NCI-H2227 treated with DMSO at 0.1 percent for 48 hours (cell line): ENCODE measurements around the gene PTPRR.

ENCODE experiments used
- DNase-seq: peaks from one replicate; lab custom pipeline; 2025; lab: John Stamatoyannopoulos, UW

The PTPRR gene

DNA sequence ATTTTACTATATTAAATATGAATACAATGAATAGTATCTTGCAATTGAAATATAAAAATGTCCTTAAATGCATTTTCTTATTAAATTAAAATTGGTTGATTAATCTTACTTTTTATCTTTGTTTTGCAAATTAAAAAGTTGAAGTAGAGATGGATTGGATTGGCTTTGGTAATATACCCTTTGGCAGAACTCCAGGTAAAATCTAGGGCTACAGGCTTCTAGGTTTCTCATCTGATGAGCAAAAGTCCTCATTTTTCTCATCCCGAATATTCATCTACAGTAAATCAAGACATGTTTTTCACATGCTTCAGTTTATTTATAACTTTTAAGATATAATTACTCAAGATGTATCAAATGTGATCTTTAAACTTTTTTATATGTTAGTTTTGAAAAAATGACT, 2.2 kb downstream of the PTPRR start:
- no peak for DNase-seq

DNA sequence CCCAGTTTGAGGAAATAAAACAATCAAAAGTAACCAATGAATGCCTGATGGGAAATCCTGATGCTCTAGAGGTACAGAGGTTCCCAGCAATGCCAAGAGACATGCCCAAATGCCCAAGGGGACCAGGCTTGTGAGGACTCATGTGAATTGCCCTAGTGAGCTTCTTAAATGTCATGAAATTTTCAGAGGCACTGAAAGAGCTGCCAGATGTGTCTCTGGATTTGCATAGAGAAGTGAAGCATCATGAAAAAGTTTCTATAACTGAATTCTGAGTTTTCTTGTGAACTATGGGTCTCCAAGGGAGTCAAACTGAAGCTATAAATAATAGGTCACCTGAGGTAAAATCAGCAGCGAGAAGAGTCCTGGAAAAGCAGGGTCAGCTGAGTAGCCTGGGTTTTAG, 9.9 kb downstream of the PTPRR start:
- DNase-seq, result no peak

DNA sequence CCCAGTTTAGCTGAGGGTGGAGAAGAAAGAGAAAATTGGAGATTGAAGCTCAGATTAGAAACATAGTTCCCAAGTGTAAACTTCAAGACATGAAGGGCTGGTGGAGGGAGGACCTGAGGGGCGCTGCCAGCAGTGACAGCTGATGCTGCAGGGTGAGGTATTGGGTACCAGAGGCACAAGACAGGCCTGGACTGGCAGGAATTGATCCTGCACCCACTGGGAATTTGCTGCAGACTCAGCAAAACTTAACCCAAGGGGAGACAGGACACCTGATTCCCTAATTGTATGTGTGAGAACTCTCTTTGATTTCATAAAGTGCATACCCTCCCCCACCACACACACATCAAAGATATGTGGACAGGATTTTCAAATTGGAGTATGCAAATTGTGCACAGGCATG, 11.6 kb downstream of the PTPRR start:
- no peak for DNase-seq

DNA sequence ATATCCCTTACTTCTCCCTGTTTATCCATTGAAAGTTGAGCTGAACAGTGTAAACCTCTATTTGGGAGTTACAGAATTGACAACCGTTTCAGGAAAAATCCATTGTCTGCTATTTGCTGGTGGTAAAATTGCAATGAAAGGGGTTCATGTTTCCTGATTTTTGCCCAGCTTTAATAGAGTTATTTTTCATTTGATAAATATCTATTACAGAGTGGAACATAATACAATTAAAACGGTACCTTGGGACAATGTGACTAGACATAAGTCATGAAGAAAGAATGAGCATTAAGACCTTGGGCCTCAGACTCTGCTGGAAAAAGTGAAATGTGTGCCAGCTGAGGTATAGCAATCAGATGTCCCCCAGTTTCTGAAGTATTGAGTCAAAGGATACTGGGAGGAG, 13.1 kb downstream of the PTPRR start:
- no peak for DNase-seq

DNA sequence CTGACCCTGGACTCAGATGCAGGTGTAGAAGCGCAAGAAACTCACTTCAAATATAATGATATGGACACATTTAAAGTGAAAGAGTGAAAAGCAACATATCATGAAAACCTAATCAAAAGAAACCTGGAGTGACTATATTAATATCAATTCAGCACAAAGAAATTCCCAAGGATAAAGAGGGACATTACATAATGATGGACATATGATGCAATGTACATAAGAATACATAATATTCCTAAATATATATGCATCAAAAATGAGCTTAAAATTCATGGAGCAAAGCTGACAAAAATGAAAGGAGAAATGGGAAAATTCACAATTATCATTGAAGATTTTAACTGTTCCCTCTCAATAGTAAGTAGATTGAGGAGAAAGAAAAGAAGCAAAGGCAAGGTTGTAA, 24.6 kb downstream of the PTPRR start:
- no peak for DNase-seq

DNA sequence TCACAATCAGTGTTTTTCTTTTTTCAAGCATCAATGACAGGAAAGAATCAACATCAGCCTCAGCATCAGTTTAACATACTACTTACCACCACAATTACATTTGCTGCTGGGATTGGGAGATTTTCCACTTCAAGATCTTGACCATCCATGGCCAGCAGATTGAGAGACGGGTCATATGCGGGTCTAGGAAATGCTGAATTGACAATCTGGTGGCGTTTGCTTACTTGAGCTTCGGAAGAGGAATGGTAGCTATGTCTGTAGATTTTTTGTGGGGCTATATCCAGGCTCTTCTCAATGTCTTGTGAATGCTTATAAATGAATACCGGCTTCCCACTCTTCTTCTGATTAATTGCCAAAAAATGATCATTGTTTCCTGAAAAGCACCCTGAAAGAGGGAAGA, 27.9 kb downstream of the PTPRR start:
- DNase-seq, result no peak

DNA sequence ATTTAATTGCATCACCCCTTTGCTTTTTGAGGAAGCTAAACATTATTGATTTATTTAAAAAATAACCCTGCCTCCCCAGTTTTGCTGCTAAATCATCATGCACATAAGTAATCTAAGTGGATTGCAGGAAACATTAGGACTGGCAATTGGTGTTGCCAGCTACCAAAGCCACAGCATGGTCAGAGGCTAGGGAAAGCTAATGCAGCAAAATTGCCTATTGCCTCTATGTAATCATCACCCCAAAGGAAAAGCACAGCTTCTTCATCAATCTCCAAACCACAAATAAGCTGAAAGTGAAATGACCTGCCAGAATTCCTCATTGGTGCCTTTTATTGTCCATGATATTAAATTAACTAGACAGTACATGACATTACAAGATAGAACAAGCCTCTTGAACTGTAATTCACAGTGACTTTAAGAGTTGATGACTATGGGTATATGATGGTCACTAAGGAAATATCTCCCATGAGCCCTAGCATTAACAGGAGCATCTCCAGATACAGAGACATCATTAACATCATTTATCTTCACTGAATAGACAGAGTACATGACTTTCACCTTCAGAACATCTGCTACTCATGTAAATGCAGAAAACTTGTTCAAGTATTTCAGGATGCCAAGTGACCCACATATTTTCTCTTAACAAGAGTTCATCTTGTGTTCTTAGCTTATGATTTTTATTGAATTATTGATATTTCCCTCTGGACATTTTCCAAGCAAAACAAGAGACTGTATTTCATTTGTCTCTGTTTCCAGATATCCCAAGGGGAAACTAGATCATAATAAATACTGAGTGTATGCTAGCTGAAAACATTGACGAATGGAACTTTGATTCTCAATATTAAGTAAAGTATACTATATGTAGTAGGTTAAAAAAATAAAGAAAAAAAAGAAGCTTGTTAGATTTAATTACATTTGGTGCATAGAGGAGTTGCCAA, 29.4 kb downstream of the PTPRR start:
- no peak for DNase-seq

DNA sequence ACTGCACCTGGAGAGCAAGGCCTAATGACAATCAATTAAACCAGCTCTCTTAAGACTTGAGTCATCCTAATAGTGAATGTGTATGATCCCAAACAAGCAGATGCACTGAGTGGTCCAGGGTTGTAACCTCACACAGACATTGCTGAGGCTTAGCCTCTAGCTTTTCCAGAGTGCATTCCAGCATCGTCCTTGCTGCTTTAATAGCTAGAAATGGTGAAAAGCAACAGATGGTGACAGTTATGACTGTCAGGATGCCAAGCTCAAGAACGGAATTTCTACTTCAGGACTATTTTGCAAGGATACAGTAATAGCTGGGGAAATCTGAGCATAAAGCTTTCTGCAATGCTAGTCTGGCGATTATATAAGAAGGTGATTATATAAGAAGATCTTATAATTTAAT, 34.6 kb downstream of the PTPRR start:
- no peak for DNase-seq

DNA sequence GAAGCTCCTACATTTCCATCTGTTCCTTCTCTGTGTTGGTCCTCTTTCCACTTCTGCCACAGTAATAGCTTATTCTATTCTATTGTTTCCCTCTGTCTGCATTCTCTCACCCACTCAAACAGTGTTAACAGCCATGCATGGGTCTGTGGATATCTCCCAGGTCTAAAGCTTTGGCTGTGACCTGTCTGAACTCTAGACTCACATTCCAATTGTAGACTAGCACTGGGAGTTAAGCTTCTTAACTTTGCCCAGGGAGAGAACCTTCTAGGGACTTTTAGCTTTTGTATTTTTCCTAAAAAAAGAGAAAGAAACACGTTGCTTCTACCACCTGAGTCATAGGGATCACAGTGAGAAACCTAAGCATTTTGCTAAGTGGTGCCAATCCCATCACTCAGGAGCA, 36.7 kb downstream of the PTPRR start:
- no peak for DNase-seq

DNA sequence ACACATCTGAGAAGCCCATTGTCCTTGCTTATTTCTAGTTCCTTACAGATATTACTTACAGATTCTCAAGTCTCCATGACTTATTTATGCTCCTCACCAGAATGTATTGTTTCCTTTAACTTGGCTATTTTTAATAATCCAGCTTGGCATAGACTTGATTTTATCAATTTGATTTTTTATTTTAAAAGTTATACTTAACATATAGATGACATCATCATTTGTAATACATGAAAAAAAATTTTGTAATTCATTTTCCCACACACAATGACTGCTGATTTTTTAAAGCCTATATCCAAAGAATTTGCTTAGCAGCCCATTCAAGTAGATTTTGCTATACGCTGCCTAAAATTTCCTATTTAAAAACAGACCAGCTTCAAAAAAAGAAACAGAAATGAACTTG, 39.8 kb downstream of the PTPRR start:
- DNase-seq, result no peak

DNA sequence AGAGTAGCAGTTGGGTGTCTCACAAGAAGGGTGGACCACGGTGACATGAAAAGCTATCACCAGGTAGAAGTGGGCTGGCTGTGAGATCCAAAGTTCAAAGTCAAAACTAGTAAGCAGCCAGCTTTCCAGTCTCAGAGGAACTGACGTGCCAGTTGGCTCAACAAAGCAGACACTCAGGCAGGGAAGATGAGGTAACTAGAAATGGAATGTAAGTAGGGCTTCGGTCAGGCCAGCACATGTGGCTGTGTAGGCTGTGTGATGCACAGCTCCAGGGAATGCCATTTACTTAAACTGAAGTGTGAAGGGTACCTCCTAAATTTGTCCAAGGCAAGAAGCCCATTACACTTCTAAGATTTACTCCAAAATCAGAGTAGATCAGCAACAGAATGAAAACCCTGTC, 43.6 kb downstream of the PTPRR start:
- DNase-seq, result no peak

DNA sequence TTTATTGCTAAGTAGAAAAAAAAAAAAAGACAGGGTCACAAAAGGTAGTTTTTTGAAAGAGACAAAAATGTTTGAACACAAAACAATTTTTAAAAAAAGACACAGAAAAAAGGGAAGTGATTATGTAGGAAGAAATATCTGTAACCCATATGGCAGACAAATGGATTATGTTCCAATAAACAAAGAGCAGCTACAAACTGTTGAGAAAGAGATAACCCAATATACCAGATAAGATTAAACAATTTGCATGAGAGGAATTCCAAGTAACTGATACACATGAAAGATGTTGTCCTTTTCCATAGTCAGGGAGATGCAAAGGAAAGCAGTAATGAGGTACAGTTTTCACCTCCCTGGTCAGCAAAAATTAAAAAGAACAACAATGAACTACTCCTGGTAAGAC, 44.9 kb downstream of the PTPRR start:
- DNase-seq, result no peak

DNA sequence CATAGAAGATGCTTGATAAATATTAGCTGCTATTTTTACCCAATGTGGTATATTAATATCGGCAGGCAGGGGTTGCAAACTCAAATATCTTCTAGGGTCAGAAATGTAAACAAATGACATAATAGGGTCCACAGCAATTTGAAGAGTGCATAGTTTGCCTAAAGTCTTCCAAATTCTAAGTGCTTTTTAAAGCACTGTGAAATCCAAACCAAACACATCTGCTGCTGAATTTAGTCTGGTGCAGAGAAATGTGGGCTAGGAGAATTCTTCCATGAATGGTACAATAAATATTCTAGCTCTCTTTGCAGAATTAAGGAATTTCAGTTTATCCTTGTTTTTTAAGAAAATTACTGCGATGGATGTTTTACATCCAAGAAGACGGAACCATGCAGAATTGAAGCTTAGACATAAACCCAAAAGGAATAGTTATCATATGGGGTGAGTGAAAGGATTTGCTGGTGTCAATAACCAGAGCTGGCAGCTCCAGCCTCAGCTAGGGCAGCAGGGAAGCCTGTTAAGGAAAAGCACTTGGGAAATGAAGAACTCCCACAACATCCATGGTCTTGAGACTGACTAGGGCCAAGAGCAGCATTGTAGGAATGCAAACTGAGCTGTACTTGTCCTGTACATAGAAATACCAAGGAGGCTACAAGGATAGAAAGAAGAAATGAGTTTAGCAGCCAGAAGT, 65.5 kb downstream of the PTPRR start:
- no peak for DNase-seq

DNA sequence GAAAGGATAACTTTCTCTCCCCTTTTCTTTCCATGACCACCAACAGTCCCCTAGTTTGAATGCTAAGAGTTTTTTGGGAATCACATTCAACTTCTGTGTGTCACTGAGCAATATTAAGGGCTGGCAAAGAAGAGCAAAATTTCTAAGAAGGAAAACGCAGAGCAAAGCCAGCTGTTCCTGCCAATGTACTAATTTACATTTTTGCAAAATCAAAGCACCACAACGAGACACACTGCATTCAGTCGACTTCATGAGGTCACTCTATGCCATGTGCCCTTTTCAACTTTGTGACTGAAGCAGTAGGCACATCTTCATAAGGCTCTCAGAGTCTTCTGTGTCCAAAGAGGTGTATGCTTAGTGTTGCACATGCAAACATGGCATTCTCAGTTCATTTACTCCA, 66.4 kb downstream of the PTPRR start:
- DNase-seq, result no peak

DNA sequence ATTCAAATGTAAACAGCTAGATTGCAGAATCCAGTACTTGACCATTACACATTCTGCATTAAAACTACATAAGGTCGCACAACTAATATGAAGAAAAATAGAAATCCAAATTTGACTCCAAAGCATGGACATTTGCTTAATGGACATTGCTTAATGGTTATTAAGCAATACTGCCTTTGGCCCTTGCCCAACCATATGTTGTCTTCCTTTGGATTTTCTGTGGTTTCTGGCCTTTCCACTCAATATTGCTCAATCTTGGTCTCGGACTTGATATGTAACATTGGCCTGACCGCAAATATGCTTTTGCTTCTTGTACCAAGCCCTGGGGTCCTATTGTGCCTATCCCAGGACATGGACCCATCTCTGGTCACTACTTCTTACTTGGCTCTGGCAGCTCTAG, 67.2 kb downstream of the PTPRR start:
- no peak for DNase-seq

DNA sequence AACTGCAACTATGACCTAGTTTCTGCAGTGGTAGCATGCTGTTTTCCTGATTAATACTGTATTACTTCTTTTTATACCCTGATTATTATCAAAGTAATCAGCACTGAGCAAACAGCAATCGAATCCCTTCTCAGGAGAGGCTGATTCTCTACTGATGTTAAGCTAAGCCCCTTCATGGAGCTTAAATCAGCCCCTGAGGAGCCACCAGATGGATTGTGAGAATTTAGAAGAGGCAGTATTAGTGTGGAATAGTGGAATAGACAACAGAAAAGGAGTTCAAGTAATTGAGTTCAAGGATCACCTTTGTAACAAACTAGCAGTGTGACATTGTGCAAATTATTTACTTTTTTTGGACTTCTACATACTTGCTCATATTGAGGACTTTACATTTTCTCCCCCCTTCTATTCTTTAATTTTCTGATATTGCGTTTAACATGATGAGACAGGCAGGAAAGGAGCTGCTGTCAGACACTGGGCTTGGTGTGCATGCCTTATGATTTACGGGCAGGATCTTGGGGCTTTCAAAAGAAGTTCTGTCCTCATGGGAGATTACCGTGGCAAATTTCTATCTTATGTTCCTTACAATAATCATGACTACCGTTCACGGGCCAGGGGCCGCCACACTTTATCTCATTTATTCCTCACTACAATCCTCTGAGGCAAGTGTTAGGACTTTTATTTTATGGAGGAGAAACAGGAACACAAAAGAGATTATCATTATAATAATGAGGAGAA, 68.0 kb downstream of the PTPRR start:
- no peak for DNase-seq

DNA sequence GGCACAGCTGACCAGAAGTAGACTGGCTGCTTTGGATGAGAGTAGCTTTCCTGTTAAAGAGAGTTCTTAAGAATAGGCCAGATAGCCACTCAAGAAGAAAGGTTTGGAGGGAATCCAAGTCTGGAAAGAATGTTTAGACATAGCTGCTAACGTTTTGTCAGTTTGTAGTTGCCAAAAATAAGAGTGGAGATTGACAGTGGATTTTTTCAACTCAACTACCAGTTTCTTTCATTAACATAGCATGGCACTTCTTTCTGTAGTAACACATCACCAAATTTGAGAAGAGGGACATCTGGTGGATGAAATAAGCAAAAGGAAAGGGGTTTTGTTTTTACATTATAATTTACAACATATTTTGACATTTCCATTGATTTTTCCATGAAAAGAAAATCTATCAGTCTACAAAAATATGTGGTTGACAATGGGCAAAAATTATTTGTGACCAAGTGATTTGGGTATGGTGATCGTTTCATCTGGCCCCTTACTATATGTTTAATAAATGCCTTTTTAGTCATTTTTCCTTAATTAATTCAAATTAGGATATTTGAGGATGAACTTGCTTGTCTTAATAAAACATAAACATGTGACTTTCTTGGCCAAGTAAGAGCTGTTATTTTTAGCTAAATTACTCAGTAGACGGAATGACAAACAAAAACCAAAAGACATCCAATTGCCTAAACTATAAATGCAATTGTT, 71.1 kb downstream of the PTPRR start:
- DNase-seq, result no peak

DNA sequence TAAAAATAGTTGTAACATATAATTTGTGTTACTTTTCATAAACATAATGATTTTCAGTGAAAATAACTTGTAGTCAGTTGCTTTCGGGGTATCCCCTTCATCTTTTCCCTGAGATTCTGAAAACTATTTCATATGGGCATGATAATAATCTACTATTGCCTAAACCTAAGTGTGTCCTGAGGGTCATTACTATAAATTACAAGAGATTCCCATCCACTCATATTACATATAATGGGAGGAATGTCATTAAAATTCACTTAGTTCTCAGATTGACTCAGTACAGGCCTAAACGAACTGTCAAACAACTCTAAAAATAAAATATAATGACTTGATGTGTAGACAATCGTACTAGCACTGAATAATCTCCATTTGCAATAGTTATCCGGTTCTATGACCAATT, 72.7 kb downstream of the PTPRR start:
- no peak for DNase-seq

DNA sequence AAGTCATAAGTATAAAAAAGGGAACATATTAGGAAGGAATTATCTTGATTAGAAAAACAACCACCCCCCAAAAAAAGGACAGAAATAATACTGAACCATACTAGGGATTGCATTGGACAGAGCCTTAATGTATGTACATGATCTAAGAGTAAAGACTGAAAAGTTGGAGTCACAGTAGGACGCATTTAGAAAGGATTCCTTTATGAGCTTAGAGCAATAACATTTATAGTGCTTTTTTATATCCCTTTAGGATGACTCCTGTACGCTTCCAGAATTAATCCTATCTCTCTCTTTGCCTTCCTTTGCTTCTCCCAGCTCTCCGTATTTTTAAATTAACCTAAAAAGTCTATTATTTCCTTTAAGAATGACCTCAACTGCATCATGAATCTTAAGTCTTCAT, 75.3 kb downstream of the PTPRR start:
- no peak for DNase-seq

DNA sequence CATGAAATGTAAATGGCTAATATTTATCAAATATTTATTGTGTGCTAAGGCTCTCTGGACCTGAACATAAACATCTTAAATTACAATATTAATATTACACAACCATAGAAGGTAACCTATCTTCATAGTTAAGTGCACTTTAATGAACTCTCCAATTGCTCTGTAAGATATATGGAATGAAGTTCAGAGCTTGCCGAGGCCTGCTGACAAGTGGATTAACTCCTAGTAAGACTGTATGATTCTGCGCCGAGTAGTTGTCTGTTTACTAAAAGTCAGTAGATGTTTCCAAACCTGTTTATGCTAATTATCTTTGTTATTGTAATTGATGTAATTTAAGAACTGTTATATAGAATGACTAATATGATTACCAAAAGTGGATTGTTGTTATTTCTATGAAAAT, 77.2 kb downstream of the PTPRR start:
- no peak for DNase-seq

DNA sequence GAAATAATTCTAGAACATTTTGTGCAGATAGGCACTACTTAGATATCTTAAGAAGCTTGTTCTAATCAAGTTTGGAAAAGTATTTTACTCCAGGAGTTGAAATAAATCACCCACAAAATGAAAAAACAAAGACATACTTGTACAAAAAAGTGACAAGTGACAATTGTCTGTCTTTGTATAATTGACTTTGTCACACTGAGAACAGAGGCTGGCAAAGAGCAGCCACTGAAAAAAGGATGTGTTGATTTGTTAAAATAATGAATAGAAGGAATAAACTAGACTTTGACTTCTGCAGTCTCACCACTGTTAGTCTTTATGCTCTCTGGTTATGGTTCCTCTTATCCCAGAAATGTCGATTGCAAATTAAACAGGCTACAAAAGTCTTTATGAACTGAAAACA, 77.6 kb downstream of the PTPRR start:
- DNase-seq, result no peak

DNA sequence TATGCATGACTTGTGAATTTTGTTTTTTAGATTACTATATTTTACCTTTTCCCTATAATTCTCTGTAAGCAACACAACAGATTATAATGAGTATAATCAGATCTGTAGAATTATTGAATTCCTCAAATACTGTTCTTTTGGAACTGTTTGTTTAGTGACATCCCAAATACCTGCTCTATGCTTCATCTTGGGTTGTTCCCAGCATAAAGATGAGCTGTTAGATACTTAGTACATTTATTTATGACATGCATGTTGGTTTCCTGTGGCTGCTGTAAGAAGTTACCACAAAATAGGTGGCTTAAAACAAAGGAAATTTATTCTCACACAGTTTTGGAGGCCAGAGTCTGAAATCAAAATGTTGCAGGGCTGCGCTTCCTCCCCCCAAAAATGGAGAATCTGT, 78.4 kb downstream of the PTPRR start:
- DNase-seq, result no peak
